GM21367 (cell line): ENCODE data around the gene LEFTY2.
"Not testable (repeated sequence)": the region's sequence is repeated elsewhere in the genome, so short reads cannot be mapped to it uniquely, and the experiment has no call there.

Source experiments
- ATAC-seq: cut with Tn5 transposase; IDR thresholded peaks from one replicate; pipeline ENCODE4 v1.9.1; 2021; ENCODE audit not compliant: unreplicated experiment

LEFTY2 gene, protein sequence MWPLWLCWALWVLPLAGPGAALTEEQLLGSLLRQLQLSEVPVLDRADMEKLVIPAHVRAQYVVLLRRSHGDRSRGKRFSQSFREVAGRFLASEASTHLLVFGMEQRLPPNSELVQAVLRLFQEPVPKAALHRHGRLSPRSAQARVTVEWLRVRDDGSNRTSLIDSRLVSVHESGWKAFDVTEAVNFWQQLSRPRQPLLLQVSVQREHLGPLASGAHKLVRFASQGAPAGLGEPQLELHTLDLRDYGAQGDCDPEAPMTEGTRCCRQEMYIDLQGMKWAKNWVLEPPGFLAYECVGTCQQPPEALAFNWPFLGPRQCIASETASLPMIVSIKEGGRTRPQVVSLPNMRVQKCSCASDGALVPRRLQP

DNA sequence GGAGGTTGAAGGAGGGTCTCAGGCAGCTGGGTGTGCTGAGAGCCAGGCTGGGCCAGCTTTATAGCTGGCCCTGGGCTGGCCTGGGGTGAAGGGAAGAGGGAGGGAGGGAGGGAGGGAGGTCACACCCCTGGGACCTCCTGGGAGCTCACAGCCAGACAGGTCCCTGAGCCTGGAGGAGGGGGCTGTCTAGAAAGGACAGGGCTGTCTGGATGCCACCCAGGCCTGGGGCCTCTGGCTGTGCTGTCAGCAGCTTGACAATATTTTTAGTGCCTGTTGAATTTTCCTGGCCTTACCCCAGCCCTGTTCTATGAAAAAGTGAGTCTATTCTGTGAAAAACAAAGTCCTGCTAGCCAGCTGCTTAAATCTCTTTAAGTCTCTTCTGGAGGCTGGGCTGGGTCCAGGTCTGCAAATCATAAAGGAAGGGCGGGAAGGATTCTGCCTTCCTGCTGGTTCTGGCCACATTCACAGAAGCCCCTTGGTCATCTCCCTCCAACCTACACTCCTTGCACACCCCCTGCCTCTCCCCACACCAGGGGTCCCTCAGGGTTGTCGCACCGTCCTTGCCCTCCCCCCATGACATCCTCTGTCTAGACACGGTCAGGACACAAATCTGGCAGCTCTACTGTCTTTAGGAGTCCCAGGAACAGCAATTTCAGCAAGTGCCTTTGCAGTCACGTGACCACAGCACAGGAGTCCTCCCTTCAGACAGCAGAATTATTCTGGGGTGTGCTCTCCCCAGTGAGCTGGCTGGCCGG lies at the start of gene LEFTY2:
Gene LEFTY2, minus strand, starts transcription at position 34 of the 755 bp plus-strand sequence. CDS start 80 bp downstream, outside the sequence.
- no peak for ATAC-seq

DNA sequence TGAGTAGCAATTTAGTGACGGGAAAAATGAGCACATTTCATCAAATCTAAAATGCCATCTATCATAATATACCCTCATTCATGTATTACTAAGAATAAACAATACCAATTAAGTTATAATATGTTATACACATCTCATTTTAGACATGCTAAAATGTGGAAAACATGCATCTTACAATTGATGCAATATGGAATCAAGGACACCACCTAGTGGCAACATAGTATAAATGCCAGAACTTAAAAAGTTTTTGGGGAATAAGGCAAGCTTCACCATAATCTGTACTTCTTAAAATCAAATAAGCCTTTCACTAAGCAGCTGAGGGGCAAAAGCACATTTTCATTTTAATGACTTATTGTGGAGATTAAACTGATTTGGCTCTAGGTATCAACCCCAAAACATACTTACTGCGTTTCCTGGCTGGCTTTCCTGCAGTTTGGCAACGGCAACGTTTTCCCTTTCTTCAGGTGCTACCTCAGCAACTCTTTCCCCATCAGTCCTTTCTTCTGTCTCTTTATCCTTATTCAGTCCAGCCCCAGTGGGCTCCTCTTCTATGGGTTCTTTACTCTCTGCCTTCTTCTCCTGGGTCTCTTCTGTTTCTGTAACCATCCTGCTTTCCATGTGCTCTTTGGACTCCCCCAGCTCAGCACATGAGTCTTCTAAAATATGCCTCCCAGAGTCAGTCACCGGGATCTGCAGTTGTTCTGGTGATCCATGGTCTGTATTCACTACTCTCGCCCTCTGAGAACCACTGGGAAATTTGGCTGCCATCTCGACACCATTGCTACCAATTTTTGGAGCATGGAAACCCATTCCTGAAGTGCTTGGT lies 46.7 kb upstream of the LEFTY2 start:
- no peak for ATAC-seq

DNA sequence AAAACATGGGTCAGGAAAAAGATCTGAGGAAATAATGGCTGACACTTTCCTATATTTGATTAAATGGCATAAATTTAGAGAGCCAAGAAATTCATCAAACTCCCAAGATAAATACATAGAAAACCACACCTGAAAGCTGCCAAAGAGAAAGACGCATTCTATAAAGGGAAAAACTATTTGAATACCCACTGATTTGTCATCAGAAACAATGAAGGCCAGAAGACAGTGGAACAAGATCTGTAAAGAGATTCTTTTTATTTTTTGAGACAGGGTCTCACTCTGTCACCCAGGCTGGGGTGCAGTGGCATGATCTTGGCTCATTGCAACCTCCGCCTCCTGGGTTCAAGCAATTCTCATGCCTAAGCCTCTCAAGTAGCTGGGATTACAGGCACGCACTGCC lies 40.7 kb upstream of the LEFTY2 start:
- ATAC-seq: no peak

DNA sequence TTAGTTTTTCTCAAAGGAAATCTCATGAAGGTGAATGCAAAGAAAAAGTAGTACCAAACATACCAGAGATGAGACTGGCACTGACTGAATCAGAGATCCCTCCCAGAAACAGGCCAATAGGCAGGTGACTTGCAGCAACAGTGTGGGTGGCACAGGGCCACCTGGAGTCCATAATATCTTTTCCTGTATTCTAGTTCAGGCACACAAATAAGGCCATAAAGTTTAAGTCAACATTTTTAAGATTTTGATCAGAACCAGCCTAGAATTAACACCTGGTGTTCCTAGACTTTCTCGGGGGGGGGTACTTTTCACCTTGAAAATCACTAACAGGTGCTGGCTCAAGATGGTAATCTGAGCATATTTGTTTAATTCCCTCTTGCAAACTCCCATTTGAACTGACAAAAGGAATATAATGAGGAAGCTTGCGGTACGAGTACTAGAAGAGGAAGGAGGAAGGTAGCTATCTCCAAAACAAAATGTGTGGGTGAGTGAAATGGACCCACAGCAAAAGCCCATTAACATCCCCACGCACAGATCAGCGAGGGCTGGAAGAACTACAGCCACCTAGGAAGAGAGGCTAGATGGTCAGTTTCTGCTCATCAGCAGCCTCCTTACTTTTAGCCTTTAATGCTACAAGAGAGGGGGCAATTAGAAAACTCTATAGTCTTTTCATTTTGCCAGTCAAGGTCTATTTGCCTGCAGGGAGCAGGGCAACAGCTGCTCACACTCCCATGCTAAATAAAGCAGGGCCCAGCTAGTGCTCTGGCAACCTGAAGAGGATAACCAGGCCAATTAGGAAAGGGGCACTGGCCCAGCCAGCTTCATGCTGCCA lies 39.2 kb upstream of the LEFTY2 start:
- no peak for ATAC-seq

DNA sequence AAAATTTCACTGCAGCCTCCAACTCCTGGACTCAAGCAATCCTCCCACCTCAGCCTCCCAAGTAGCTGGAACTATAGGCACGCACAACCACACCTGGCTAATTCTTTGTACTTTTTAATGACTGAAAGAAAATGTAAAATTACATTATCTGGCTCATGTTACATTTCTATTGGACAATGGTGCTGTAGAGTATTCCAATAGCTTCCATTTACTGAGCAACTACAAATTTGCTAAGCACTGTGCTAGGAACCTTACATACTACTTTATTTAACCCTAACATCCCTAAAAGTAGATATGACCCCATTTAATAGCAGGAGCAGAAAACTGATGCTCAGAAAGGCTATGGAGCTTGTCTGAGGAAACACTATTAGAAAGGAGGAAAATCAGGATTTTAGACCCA lies 38.4 kb upstream of the LEFTY2 start:
- no peak for ATAC-seq

DNA sequence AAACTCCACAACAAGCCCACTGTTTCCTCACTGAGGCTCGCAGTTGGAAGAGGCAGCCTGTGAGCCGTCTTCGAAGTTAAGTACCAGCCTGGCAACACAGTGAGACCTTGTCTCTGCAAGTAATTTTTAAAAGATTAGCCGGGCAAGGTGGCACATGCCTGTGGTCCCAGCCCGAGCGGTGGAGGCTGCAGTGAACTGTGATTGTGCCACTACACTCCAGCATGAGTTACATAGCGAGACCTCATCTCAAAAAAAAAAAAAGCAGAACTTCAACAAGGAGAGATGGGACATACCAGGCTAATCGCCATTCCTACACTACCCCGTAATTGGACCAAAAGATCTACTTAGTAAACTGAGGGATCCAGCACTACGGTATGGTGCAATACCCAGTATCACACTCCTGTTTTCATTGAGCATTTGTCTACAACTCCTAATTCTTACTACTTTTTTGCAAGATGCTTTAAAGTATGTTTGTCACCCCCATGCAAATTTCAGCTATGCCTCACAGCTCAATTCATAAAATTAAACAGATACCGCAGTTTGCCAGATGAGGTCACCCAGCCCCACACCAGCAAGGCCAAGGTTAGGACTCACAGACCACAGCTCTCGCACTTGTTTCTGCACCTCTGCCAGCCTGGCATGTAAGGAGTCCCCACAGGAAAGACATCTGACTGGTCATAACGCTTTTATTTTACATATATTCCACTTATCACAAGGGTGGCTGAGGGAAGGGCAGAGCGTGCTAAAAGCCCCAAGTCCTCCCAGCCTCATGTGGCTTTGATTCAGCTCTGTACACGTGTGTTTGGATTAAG lies 37.1 kb upstream of the LEFTY2 start:
- peak; percentile 84 for ATAC-seq

DNA sequence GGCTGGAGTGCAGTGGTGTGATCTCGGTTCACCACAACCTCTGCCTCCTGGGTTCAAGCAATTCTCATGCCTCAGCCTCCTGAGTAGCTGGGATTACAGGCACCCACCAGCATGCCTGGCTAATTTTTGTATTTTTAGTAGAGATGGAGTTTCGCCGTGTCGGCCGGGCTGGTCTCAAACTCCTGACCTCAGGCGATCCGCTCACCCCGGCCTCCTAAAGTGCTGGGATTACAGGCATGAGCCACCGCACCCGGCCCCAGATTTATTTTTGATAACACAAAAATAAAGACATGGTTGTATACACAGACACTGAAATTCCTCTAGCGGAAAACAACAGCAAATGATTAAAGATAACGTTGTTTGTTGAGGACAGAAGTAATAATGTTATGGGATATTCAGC lies 34.1 kb upstream of the LEFTY2 start:
- ATAC-seq: not testable (repeated sequence)

DNA sequence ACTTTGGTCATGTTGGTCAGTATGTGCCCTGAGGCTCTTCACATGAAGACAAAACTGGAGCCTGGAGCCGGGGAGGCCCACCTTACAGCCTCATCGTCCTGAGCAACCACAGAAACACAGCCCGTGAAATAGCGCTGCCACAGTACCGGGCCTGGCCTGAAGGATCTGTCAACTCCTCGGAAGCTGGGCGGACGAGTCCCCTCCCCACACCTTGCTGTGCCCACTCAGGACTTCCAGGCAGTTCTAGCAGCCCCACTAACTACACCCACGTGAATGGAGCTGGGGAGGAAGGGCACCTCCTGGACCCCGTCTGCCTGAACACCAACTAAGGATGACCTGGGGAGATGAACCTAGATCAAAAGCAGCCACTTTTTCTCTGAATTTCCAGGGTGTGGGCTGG lies 33.4 kb upstream of the LEFTY2 start:
- ATAC-seq: no peak

DNA sequence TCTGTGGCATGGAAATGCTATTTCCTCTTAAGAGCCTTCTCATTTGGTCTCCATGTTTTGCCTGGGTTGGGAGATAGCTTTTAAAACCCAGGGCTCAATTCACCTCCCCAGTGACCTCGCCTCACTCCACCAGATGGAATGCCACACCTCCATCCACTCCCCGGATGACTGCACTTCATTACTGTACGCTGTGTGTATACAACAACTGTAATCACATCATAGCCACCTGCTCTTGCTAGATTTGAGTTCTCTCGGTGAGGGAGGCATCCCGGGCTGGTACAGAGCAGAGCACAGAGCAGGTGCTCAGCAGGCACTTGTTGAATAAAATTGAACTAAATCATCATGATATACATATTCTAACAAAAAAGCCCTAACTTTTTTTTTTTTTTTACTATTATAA lies 32.1 kb upstream of the LEFTY2 start:
- no peak for ATAC-seq

DNA sequence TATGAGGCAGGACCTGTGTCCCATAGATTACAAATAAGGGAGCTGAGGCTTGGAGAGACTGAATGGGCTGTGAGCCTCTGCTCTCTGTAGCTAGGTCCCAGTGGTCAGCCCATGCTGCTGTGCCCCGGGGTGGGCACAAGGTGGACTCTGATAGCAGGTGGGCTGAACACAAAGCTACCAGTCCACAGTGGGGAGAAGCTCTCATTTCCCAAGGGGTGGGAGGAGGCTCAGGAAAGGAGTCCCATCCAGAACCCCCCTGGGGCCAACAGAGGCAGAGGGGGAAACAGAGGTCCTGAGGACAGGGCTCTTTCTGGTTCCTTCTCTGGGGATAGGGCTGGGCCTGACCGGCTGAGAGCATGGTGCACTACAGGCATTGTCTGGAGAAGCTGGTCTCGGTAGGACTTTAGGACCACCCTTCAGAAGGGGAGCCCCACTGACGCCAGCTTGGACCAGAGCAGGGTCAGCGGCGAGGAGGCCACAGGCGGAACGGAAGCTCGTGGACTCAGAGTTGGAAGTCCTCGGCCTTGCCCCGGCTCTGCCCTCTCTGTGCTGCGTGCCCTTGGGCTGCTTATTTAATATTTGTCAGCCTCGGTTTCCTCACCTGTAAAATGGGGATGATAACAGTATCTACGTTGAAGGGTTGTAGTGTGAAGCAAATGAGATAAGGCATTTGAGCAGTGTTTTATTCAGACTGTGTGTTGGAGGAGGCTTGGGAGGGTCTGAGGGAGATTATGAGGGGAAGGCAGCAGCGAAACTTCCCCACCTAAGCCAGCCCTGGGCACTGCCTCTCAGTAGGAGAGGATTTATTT lies 31.5 kb upstream of the LEFTY2 start:
- no peak for ATAC-seq

DNA sequence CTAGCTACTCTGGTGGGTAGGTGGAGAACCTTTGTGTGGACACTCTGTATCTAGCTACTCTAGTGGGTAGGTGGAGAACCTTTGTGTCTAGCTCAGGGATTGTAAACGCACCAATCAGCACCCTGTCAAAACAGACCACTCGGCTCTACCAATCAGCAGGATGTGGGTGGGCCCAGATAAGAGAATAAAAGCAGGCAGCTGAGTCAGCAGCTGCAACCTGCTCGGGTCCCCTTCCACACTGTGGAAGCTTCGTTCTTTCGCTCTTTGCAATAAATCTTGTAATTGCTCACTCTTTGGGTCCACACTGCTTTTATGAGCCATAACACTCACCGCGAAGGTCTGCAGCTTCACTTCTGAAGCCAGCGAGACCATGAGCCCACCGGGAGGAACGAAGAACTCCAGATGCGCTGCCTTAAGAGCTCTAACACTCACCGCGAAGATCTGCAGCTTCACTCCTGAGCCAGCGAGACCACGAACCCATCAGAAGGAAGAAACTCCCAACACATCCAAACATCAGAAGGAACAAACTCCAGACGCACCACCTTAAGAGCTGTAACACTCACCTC lies 29.7 kb upstream of the LEFTY2 start:
- ATAC-seq: not testable (repeated sequence)

DNA sequence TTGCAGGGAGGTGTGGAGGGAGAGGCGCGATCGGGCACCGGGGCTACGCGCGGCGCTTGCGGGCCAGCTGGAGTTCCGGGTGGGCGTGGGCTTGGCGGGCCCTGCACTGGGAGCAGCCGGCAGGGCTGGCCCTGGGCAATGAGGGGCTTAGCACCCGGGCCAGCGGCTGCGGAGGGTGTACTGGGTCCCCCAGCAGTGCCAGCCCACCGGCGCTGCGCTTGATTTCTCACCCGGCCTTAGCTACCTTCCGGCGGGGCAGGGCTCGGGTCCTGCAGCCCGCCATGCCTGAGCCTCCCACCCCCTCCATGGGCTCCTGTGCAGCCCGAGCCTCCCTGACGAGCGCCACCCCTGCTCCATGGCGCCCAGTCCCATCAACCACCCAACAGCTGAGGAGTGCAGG lies 28.7 kb upstream of the LEFTY2 start:
- not testable (repeated sequence) for ATAC-seq

DNA sequence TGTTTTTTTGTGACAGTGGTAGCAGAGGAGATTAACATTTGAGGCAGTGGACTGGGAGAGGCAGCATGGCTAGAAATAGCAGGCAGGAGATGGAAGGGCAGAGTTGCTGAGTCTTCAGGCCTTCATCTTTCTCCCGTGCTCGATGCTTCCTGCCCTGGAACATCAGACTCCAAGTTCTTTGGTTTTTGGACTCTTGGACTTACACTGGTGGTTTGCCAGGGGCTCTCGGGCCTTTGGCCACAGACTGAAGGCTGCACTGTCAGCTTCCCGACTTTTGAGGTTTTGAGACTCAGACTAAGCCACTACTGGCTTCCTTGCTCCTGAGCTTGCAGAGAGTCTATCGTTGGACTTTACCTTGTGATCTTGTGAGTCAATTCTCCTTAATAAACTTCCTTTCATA lies 24.2 kb upstream of the LEFTY2 start:
- ATAC-seq: no peak

DNA sequence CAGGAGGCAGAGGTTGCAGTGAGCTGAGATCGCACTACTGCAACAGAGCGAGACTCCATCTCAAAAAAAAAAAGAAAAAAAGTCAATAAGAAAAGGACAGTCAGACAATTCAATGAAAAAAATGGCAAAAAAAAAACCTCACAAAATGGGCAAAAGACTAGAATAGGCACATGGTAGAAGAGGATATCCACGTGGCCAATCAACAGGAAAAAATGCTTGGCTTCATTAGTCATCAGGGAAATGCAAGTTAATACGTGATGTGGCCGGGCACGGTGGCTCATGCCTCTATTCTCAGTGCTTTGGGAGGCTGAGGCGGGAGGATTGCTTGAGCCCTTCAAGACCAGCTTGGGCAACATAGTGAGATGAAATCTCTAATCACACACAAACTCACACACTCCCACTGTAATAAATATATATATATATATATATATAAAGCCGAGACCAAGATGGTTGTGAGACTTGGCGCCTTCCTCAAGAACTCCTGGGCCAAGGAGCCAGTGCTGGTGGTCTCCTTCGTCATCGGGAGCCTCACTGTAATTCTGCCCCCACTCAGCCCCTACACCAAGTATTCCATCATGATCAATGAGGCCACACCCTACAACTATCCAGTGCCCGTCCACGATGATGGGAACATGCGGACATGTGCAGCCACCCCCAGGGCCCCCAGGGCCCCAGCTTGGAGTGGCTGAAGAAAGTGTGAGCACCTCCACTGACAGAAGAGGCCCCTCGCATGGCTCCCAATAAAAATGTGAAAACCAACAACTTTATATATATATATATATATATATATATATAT lies 22.9 kb upstream of the LEFTY2 start:
- ATAC-seq: no peak

DNA sequence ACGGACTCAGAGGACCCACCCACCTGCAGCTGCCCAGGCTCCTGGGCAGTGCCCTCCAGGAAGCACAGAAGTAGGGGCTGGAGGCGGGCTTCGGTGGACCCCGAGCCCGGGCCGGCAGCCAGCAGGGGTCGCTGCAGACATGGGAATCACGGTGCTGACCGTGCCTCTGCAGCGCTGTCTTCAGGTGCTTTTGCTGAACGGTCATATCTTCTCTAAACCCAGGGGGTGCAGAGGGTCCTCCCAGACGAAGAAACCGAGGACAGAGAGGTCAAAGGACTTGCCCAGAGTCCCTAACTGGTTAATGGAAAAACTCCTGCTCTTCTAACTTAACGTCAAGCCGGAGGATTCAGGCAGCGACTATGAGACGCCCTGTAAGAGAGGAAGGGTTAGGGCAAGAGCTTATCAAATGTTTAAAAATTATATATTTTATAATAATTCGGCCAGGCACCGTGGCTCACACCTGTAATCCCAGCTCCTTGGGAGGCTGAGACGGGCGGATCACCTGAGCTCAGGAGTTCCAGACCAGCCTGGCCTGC lies 21.5 kb upstream of the LEFTY2 start:
- peak; percentile 74 for ATAC-seq

DNA sequence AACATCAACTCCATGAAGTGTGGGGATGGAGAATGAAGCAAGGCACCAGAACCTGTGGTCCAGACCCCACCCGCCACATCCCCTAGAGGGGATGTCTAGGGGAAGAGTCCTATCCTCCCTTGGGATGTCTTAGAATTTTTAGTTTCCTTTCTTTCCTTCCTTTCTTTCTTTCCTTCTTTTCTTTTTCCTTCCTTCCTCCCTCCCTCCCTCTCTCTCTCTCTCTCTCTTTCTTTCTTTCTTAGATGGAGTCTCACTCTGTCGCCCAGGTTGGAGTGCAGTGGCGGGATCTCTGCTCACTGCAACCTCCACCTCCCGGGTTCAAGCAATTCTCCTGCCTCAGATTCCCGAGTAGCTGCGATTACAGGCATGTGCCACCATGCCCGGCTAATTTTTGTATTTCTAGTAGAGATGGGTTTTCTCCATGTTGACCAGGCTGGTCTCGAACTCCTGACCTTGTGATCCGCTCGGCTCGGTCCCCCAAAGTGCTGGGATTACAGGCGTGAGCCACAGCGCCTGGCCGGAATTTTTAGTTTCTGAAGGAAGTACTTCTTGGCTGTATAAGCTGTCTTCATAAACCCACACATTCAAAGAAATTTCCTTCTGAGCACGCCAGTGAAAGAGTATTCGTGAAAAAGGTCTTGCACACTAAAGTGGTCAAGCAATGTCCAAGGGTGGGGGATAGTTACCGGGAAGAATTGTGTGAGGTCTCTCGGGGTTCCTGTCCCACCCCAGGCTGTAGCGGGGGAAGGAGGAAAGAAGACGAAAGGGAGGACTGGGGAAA lies 20.8 kb upstream of the LEFTY2 start:
- ATAC-seq: no peak

DNA sequence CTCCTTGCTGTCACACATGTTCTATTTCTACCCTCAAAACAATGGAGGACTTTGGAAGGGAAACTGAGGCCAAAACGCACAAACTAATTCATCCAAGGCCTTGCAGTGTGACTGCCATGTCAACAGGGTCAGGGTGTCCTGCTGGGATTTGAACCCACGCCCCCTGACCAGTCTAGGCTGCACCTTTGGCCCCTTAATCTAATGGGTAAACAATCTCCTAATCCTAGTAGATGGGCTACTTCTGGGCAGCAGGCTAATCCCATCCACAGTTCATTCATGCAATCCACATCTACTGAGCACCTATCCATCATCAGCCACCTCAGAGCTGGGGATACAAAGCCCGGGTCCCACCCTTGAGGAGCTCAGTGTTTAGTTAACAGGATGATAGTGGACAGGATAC lies 17.0 kb upstream of the LEFTY2 start:
- ATAC-seq: no peak
